Activated CD4-positive, alpha-beta T cell treated with anti-CD3 and anti-CD28 coated beads for 36 hours (primary cell): ENCODE results near the gene MRPL23. TPM values are rescaled to one million over a fixed set of nuclear protein-coding genes. Genes with fewer than 3 reads are reported as not detected.

Experiments used
- ATAC-seq: fragments of 200-7000 bp; cut with Tn5 transposase; one replicate; pipeline ENCODE4 v1.10.0; 2021; ENCODE audit warnings: mild to moderate bottlenecking, moderate library complexity
- CTCF ChIA-PET: fragments of 350-600 bp; sonication (Branson Sonifier 250); formaldehyde crosslinking; loops from one replicate; lab custom pipeline; 2021; ENCODE audit warnings: antibody characterized with exemption; lab: Charles Lee
- POLR2A ChIA-PET: fragments of 350-600 bp; sonication (Branson Sonifier 250); formaldehyde crosslinking; loops from one replicate; lab custom pipeline; 2021; ENCODE audit warnings: antibody characterized with exemption, inconsistent platforms; lab: Charles Lee
- DNase-seq: peaks from one replicate; pipeline ENCODE4 v3.0.0-alpha.2; 2020
- H3K27ac Mint-ChIP-seq: one replicate; pipeline ENCODE4 v1.8.0; 2021; ENCODE audit warnings: mixed read lengths
- H3K27me3 Mint-ChIP-seq: one replicate; pipeline ENCODE4 v1.8.0; 2021; ENCODE audit warnings: mixed read lengths
- H3K36me3 Mint-ChIP-seq: one replicate; pipeline ENCODE4 v1.8.0; 2021; ENCODE audit warnings: low read depth, mixed read lengths
- H3K4me1 Mint-ChIP-seq: one replicate; pipeline ENCODE4 v1.8.0; 2021; ENCODE audit warnings: mixed read lengths
- H3K4me3 Mint-ChIP-seq: one replicate; pipeline ENCODE4 v1.8.0; 2021; ENCODE audit warnings: mild to moderate bottlenecking, moderate library complexity, mixed read lengths
- H3K9me3 Mint-ChIP-seq: one replicate; pipeline ENCODE4 v1.8.0; 2021; ENCODE audit warnings: low read depth, mixed read lengths
- intact Hi-C, 2 experiments: fragments of 100-400 bp; cut with DNase I in 1 of 2; cut with micrococcal nuclease in 1 of 2; formaldehyde crosslinking; loops; one replicate each; pipeline versions ENCODE4 v1.14.2 to v1.15.1; 2022 to 2024; cut with DNase I, micrococcal nuclease
- total RNA-seq, 2 experiments: library from RNA; stranded (reverse); gene quantifications; one replicate each; pipeline ENCODE4 v1.2.3, GENCODE V29; 2021

Gene MRPL23
- total RNA-seq = 100 to 1,000 TPM; 106 to 137 TPM

- intact Hi-C loops = no loop called here
- H3K4me1 Mint-ChIP-seq = no peaks in the 10 kb centered on the region
- DNase-seq = no peak
- POLR2A ChIA-PET = no interaction called here
- no peak within 1 kb of the TSS for H3K4me3 Mint-ChIP-seq
- no peaks in the 10 kb centered on the region for H3K27me3 Mint-ChIP-seq
- H3K9me3 Mint-ChIP-seq = no peaks in the 10 kb centered on the region
- H3K36me3 Mint-ChIP-seq = no peaks in the 10 kb centered on the region
- CTCF ChIA-PET = interaction anchor here (1.8 kb wide), 1 partner anchor 253 kb away, joined by 6 read pairs; no protein-coding TSS in a partner anchor
- no peak within 1 kb of the TSS for H3K27ac Mint-ChIP-seq
- peak; percentile 62 for ATAC-seq
Observed at GRCh38 chr11:1946812-1947484, at the start of gene MRPL23. TSS of gene MRPL23 (plus strand) at chr11:1947332. CDS start at chr11:1947363, 31 bp downstream.

- intact Hi-C loops = no loop called here
- H3K36me3 Mint-ChIP-seq = no peaks in the 10 kb centered on the region
- H3K9me3 Mint-ChIP-seq = no peaks in the 10 kb centered on the region
- H3K4me1 Mint-ChIP-seq = no peaks in the 10 kb centered on the region
- POLR2A ChIA-PET = no interaction called here
- H3K27ac Mint-ChIP-seq = no peak overlapping the region
- H3K27me3 Mint-ChIP-seq = peaks cover 6% of the 10 kb centered on the region
- H3K4me3 Mint-ChIP-seq = no peak overlapping the region
- DNase-seq = no peak
- CTCF ChIA-PET = interaction anchor here (1.2 kb wide), 1 partner anchor 66 kb away, joined by 3 read pairs; no protein-coding TSS in a partner anchor
- no peak for ATAC-seq
Observed at GRCh38 chr11:1899090-1899489, 48.0 kb upstream of the MRPL23 start.

GRCh38 chr11:1899686-1900085 is 47.4 kb upstream of the MRPL23 start:
- H3K4me1 Mint-ChIP-seq = no peaks in the 10 kb centered on the region
- H3K27ac Mint-ChIP-seq = no peak overlapping the region
- ATAC-seq (no peak), DNase-seq (no peak)
- no peaks in the 10 kb centered on the region for H3K36me3 Mint-ChIP-seq
- POLR2A ChIA-PET = no interaction called here
- CTCF ChIA-PET = interaction anchor here (1.2 kb wide), 1 partner anchor 67 kb away, joined by 3 read pairs; no protein-coding TSS in a partner anchor
- no peak overlapping the region for H3K4me3 Mint-ChIP-seq
- intact Hi-C loops = no loop called here
- H3K9me3 Mint-ChIP-seq = no peaks in the 10 kb centered on the region
- peaks cover 6% of the 10 kb centered on the region for H3K27me3 Mint-ChIP-seq

GRCh38 chr11:1906181-1906580 is 41.0 kb upstream of the MRPL23 start:
- intact Hi-C loops = no loop called here
- ATAC-seq = no peak
- H3K4me3 Mint-ChIP-seq = no peak overlapping the region
- no peaks in the 10 kb centered on the region for H3K4me1 Mint-ChIP-seq
- DNase-seq = no peak
- no peaks in the 10 kb centered on the region for H3K9me3 Mint-ChIP-seq
- no peaks in the 10 kb centered on the region for H3K36me3 Mint-ChIP-seq
- no peaks in the 10 kb centered on the region for H3K27me3 Mint-ChIP-seq
- ChIA-PET CTCF (interaction anchor here (0.5 to 1.3 kb wide), 5 partner anchors 24 to 247 kb away, joined by 3 to 4 read pairs (median 3); no protein-coding TSS in a partner anchor), POLR2A (no interaction called here)
- H3K27ac Mint-ChIP-seq = no peak overlapping the region

GRCh38 chr11:1906611-1907423 is 40.3 kb upstream of the MRPL23 start:
- Mint-ChIP-seq H3K4me3 (no peak overlapping the region), H3K4me1 (no peaks in the 10 kb centered on the region), H3K36me3 (no peaks in the 10 kb centered on the region), H3K27me3 (no peaks in the 10 kb centered on the region), H3K27ac (no peak overlapping the region), H3K9me3 (no peaks in the 10 kb centered on the region)
- POLR2A ChIA-PET = no interaction called here
- CTCF ChIA-PET = interaction anchor here (0.6 to 1.3 kb wide), 7 partner anchors 24 to 246 kb away, joined by 3 to 4 read pairs (median 3); no protein-coding TSS in a partner anchor
- intact Hi-C loops = no loop called here
- ATAC-seq = no peak
- DNase-seq = no peak

- Mint-ChIP-seq H3K27me3 (no peaks in the 10 kb centered on the region), H3K36me3 (no peaks in the 10 kb centered on the region), H3K27ac (no peak overlapping the region), H3K9me3 (no peaks in the 10 kb centered on the region), H3K4me1 (no peaks in the 10 kb centered on the region), H3K4me3 (no peak overlapping the region)
- POLR2A ChIA-PET = no interaction called here
- DNase-seq = no peak
- ATAC-seq = no peak
- CTCF ChIA-PET = interaction anchor here (0.7 to 1.1 kb wide), 2 partner anchors 26 to 396 kb away, joined by 3 to 4 read pairs; no protein-coding TSS in a partner anchor
- intact Hi-C loops = no loop called here
Observed at GRCh38 chr11:1908618-1909017, 38.5 kb upstream of the MRPL23 start.

- DNase-seq (no peak), ATAC-seq (no peak)
- no peak overlapping the region for H3K27ac Mint-ChIP-seq
- no peaks in the 10 kb centered on the region for H3K36me3 Mint-ChIP-seq
- ChIA-PET CTCF (interaction anchor here (1.1 kb wide), 1 partner anchor 25 kb away, joined by 4 read pairs; no protein-coding TSS in a partner anchor), POLR2A (no interaction called here)
- intact Hi-C loops = no loop called here
- H3K4me1 Mint-ChIP-seq = no peaks in the 10 kb centered on the region
- no peaks in the 10 kb centered on the region for H3K9me3 Mint-ChIP-seq
- H3K4me3 Mint-ChIP-seq = no peak overlapping the region
- H3K27me3 Mint-ChIP-seq = peaks cover 4% of the 10 kb centered on the region
Observed at GRCh38 chr11:1909524-1909923, 37.6 kb upstream of the MRPL23 start.

- intact Hi-C loops = no loop called here
- POLR2A ChIA-PET = no interaction called here
- DNase-seq (no peak), ATAC-seq (no peak)
- Mint-ChIP-seq H3K36me3 (no peaks in the 10 kb centered on the region), H3K4me1 (peaks cover 7% of the 10 kb centered on the region), H3K9me3 (no peaks in the 10 kb centered on the region), H3K4me3 (no peak overlapping the region), H3K27me3 (peaks cover 12% of the 10 kb centered on the region), H3K27ac (no peak overlapping the region)
- CTCF ChIA-PET = no interaction called here
Observed at GRCh38 chr11:1912289-1912878, 34.7 kb upstream of the MRPL23 start.

GRCh38 chr11:1913271-1914060 is 33.7 kb upstream of the MRPL23 start:
- intact Hi-C loops = loop anchor here in 1 of 2 experiments (2.0 kb wide), 1 partner anchor 21 kb away; no protein-coding TSS in a partner anchor
- no peak for ATAC-seq
- Mint-ChIP-seq H3K27ac (no peak overlapping the region), H3K4me1 (peaks cover 7% of the 10 kb centered on the region), H3K36me3 (no peaks in the 10 kb centered on the region), H3K27me3 (peaks cover 12% of the 10 kb centered on the region), H3K9me3 (no peaks in the 10 kb centered on the region), H3K4me3 (no peak overlapping the region)
- ChIA-PET POLR2A (no interaction called here), CTCF (no interaction called here)
- no peak for DNase-seq

GRCh38 chr11:1915795-1916131 is 31.4 kb upstream of the MRPL23 start:
- Mint-ChIP-seq H3K36me3 (no peaks in the 10 kb centered on the region), H3K4me3 (no peak overlapping the region), H3K4me1 (peaks cover 7% of the 10 kb centered on the region), H3K9me3 (no peaks in the 10 kb centered on the region), H3K27ac (no peak overlapping the region), H3K27me3 (peaks cover 12% of the 10 kb centered on the region)
- CTCF ChIA-PET = interaction anchor here (0.6 kb wide), 1 partner anchor 438 kb away, joined by 3 read pairs; no protein-coding TSS in a partner anchor
- ATAC-seq (no peak), DNase-seq (no peak)
- POLR2A ChIA-PET = no interaction called here
- intact Hi-C loops = loop anchor here (1.0 to 5.0 kb wide), 5 partner anchors 19 to 237 kb away; no protein-coding TSS in a partner anchor
